ENCODE data around the gene S100A3.

S100A3 gene

DNA sequence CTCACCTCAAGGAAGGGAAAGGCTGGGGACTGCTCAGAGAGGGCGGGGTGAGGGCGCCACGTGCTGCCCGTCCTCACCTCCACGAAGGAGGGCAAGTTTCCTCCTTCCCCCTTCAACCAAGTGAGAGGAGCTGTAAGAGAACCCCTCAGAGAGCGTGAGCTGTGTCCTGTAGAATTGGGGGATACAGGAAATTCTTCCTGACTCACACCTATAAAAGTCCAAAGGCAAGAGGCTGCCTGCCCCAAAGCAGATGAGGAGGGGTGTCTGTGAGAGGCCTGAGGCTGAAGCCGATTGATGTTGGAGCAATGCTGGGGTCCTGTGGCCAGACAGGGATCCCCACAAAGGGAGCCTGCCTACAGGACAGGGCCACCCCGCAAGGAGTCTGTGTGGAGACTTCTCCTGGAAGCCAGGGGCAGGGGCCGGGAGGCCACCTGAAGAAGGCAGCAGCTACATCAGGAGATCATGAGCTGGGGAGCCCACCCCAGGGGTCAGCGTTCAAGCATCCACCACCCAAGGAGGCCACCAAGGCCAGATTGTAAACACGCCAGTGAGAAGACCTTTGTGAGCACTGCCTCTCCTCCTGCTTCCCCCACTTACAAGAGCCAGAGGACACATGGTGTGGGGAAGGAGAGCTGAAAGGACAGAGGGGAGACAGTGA is 41.0 kb downstream of the S100A3 start:
- no peak for DNase-seq

DNA sequence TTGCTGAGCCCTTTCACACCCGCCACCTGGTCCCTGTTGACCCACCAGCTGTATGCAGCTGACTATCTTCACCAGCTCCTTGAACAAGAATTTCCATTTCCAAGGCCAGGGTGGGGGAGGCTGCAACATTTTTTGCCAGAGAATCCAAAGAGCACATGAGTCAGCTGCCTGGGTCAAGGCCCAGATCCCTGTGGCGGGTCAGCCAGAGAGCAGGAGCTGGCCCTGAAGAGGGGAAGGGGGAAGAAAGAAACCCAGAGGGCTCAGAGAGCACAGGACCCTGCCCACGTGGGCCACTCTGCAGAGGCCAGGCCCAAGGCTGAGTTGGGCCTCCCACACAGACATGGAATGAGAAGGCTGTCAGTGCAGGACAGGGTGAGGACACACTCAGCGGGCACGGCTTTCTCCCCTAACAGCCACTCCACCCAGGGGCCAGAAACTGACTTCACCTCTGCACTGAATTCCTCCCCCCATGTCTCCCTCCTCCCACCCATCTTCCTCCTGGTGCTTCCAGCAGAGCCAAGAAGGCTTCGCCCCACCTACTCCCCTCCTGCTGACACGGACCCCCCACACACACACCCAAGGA is 42.1 kb downstream of the S100A3 start:
- DNase-seq = no peak

DNA sequence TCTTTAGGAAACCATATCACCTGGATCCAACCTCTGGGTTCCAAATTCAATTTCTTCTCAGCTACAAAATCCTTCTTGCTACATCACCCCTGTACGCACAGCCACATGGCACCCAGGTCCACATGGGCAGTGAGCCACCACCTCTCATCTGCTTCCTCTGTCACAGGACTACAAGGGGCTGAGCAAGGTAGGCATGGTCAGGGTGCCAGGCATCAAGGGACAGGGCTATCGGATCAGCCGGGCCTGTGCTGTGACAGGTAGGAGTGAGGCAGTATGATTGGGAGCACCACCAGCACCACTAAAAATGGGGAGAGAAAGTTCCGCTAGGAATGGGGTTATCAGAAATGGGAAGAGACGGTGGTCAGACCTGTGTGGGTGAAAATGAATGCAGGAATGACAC is 42.7 kb downstream of the S100A3 start:
- DNase-seq = no peak

DNA sequence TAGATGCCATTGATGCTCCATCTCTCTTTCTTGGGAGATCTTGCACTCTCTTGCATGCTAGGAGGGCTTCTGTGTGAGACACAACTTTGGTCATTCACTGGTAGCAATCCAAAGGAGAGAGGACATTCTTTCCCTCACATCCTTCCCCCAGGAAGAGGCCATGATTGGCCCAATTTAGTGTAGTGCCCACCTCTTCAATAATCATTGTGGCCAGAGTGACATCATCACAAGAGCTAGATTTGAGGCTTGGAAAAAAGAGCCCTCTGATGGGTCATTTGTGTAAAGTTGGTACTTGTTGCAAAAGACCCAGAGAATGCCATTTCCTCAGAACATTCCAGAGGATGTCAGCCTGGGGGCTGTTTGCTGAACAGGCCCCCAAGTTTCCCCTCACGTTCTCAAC is 43.5 kb downstream of the S100A3 start:
- no peak for DNase-seq

DNA sequence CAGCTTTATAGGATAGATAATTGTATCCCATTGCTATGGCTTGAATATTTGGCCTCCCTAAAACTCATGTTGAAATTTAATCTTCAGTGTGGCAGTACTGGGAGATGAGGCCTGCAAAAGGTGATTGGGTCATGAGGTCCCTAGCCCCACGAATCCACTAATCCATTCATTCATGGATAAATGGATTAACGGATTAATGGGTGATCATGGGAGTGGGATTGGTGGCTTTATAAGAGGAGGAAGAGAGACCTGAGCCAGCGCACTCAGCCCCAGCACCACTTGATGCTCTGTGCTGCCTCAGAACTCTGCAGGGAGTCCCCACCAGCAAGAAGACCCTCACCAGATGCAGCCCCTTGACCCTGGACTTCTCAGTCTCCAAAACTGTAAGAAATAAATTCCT is 45.3 kb downstream of the S100A3 start:
- no peak for DNase-seq

DNA sequence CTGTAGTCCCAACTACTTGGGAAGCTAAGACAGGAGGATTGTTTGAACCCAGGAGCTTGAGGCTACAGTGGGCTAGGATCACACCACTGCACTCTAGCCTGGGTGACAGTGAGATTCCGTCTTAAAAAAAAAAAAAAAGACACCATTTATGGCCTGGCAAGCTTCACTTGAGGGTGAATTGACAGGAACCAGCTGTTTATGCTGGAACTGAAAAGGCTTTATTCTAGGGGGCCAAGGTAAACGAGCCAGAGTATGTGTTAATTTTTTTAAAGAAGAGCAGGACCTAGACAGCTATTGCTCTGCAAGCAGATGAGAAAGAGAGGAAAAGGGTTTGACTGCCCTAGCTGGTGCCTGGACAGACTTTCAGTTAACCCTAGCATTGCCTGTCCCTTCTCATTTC is 50.3 kb downstream of the S100A3 start:
- DNase-seq = no peak
